Thyroid gland (tissue), 4 donors: ENCODE data around the gene COL20A1. TPM values are rescaled to one million over a fixed set of nuclear protein-coding genes. Genes with fewer than 3 reads are reported as not detected.

ENCODE experiments used
- DNase-seq, 2 donors: peaks; one replicate each; pipeline ENCODE4 v3.0.0-alpha.2; 2019
- H3K27ac ChIP-seq, 3 donors: fragments of 200-600 bp; sonication (generic); 1 replicate in 2 of 3; 2 replicates in 1 of 3; pipeline ENCODE4 v1.5.1; 2016 to 2019; ENCODE audit warnings: mild to moderate bottlenecking in 1 of 3, moderate library complexity in 1 of 3
- H3K27me3 ChIP-seq: fragments of 200-600 bp; sonication (generic); one replicate; pipeline ENCODE4 v1.5.1; 2019
- H3K36me3 ChIP-seq, 2 donors: fragments of 200-600 bp; sonication (generic); one replicate each; pipeline ENCODE4 v1.5.1; 2016 to 2019
- H3K4me1 ChIP-seq, 2 donors: fragments of 200-600 bp; sonication (generic); one replicate each; pipeline ENCODE4 v1.5.1; 2017 to 2019
- H3K4me3 ChIP-seq, 3 donors: fragments of 200-600 bp; sonication (generic); replicated peaks in 1 of 3; 1 replicate in 2 of 3; 2 replicates in 1 of 3; pipeline ENCODE4 v1.5.1; 2016; ENCODE audit warnings: mild to moderate bottlenecking in 1 of 3
- H3K9me3 ChIP-seq: fragments of 200-600 bp; sonication (generic); one replicate; pipeline ENCODE4 v1.5.1; 2017
- POLR2A ChIP-seq, 2 donors: fragments of 450-650 bp; IDR thresholded peaks; one replicate each; pipeline ENCODE4 v1.6.1; 2017; ENCODE audit warnings: antibody characterized with exemption in 2 of 2, mild to moderate bottlenecking in 2 of 2, moderate library complexity in 1 of 2
- WGBS, 2 donors: methylation state at CpG; one replicate each; pipeline ENCODE4 v1.1.5; 2017; 5-methylcytosine and 5-hydroxymethylcytosine counted together
- intact Hi-C: fragments of 100-400 bp; cut with DNase I; formaldehyde crosslinking; loops from one replicate; pipeline ENCODE4 v1.15.1; 2023
- total RNA-seq, 4 donors: library from RNA; depleted of rRNA; stranded (reverse); fragments of >200 nt; gene quantifications; one replicate each; pipeline ENCODE4 v1.2.3, GENCODE V29; 2016
- TF ChIP-seq, protein P1 (sequence below), 6 experiments: fragments of 200-600 bp in 3 of 6; fragments of 450-650 bp in 3 of 6; sonication (generic) in 3 of 6; IDR thresholded peaks; one replicate each; pipeline ENCODE4 v1.5.1; 2016 to 2019; ENCODE audit warnings: antibody characterized with exemption in 6 of 6, mild to moderate bottlenecking in 2 of 6, inconsistent platforms in 1 of 6, moderate library complexity in 1 of 6

The COL20A1 gene
- total RNA-seq, 4 donors from 2014 or later = 0.13 TPM; not detected in 3

DNA sequence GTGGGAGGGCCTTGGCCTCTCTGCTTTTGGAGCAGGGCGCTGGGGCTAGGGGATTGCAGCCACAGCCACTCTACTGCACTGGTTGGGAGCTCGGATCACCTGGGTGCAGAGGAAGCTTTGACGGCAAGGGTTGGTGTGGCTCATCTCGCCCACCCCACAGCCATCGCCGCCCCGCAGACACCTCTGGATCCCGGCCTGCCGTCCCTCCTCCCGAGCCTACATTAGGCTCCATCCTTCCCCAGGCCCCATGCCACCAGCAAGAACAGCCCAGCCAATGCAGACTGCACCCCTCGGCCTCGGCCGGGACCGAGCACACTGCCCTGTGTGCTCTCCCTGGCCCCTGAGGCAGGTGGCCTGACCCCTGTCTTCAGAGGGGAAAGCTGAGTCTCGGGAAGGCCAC lies 32.5 kb upstream of the COL20A1 start:
- Histone ChIP-seq H3K9me3 (no peaks in the 10 kb centered on the region), H3K4me1 (peaks cover 12 to 31% of the 10 kb centered on the region in 2 donors), H3K27ac (no peak overlapping the region), H3K27me3 (no peaks in the 10 kb centered on the region), H3K36me3 (no peaks in the 10 kb centered on the region), H3K4me3 (no peak overlapping the region)
- 89 to 94% methylated on average over 8 to 10 of the region's 15 CpGs for WGBS, 2 donors
- intact Hi-C loops = no loop called here
- DNase-seq = no peak
- TF ChIP-seq, protein P1, sequence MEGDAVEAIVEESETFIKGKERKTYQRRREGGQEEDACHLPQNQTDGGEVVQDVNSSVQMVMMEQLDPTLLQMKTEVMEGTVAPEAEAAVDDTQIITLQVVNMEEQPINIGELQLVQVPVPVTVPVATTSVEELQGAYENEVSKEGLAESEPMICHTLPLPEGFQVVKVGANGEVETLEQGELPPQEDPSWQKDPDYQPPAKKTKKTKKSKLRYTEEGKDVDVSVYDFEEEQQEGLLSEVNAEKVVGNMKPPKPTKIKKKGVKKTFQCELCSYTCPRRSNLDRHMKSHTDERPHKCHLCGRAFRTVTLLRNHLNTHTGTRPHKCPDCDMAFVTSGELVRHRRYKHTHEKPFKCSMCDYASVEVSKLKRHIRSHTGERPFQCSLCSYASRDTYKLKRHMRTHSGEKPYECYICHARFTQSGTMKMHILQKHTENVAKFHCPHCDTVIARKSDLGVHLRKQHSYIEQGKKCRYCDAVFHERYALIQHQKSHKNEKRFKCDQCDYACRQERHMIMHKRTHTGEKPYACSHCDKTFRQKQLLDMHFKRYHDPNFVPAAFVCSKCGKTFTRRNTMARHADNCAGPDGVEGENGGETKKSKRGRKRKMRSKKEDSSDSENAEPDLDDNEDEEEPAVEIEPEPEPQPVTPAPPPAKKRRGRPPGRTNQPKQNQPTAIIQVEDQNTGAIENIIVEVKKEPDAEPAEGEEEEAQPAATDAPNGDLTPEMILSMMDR (IDR thresholded peaks at IDR 0.05) = no peak
- no peak for TF ChIP-seq POLR2A (IDR thresholded peaks at IDR 0.05)

DNA sequence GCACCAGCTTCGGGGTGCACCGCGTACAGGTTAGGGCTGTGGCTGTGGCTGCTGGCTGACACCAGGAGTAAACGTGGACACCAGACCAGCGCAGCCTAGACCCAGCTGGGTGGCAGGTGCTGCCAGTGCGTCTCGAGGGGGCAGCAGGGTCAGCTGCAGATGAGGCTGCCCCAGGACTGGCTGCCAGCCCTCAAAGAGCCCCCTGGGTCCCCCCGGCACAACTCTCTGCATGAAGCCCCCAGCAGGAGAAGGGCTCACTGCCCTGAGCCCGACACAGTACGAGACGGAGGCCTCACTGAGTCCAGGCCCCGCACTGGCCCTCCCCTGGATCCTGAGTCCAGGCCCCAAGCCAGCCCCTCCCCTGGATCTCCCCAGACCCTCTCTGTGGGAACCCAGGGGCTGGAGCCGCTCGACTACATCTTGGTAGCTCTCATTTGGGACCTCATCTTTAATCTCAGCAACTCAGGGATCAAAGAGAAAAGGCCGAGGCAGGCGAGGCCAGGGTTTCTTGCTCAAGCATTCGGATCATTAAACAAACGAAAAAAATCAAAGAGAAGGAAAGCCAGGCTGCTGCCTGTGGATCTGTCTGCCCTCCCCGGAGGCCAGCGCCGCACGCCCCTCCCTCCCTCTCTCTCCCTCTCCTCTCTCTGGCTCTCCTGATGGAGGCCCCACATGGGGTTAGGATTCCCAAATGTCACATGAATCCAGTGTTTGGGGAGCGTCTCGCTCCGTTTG lies 31.8 kb upstream of the COL20A1 start:
- Histone ChIP-seq H3K36me3 (no peaks in the 10 kb centered on the region), H3K9me3 (no peaks in the 10 kb centered on the region), H3K27ac (no peak overlapping the region), H3K27me3 (no peaks in the 10 kb centered on the region), H3K4me3 (no peak overlapping the region), H3K4me1 (peaks cover 12 to 31% of the 10 kb centered on the region in 2 donors)
- no peak for DNase-seq
- intact Hi-C loops = no loop called here
- 25 to 33% methylated on average over 17 to 20 of the region's 25 CpGs for WGBS, 2 donors
- no peak for TF ChIP-seq POLR2A (IDR thresholded peaks at IDR 0.05)
- TF ChIP-seq, protein P1 (IDR thresholded peaks at IDR 0.05) = no peak

DNA sequence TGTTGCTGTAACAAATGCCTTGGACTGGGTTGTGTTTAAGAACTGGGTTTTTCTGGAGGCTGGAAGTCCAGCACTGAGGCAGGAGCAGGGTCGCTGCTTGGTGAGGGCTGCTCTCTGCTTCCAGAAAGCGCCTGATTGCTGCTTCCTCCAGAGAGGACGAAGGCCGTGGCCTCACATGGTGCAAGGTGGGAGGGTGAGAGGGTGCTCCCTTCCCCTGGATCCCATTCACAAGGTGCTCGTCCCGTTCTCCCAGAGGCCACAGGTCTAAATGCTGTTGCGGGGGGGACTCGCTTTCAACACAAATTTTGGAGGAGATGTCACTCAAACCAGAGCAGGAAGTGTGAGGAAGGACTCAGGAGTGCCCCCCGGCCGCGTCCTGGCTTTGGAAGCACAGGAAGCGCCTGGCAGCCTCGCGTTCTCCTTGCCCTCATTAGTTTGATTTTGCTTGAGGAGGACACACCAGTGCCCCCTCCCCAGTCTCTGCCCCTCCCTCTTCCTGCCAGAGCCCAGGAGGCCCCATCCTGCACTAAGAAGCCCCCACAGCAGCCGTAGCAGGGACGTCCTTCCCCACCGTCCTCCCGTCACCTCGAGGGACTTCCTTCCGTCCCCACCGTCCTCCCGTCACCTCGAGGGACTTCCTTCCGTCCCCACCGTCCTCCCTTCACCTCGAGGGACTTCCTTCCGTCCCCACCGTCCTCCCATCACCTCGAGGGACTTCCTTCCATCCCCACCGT lies 31.0 kb upstream of the COL20A1 start:
- no peaks in the 10 kb centered on the region for H3K36me3 ChIP-seq
- intact Hi-C loops = no loop called here

DNA sequence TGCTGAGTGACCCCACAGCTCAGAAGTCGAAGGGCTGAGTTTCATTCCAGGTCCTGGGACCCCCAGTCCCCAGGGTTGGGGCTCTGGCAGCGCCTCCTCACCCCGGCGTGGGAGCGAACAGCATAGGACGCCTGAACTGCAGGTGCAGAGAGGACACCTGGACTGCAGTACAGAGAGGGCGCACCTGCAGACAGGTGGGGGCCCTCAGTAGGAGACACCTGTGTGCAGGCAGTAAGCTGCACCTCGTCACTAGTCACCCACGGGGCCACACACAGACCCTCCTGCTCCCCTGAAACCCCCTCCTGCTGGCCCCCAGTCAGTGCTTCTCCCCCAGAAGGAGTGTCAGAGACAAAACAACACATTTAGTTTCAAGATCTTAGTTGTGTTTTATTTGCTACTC lies 30.1 kb upstream of the COL20A1 start:
- 80 to 83% methylated on average over 9 of the region's 9 CpGs for WGBS, 2 donors
- H3K9me3 ChIP-seq = no peaks in the 10 kb centered on the region
- DNase-seq = no peak
- intact Hi-C loops = no loop called here
- no peak overlapping the region for H3K4me3 ChIP-seq
- no peaks in the 10 kb centered on the region for H3K27me3 ChIP-seq
- H3K27ac ChIP-seq = no peak overlapping the region
- peaks cover 12 to 36% of the 10 kb centered on the region in 2 donors for H3K4me1 ChIP-seq
- TF ChIP-seq, protein P1 (IDR thresholded peaks at IDR 0.05) = no peak
- no peak for TF ChIP-seq POLR2A (IDR thresholded peaks at IDR 0.05)
- no peaks in the 10 kb centered on the region for H3K36me3 ChIP-seq

More for the DNA sequence above, 31.0 kb upstream of the COL20A1 start:
- Histone ChIP-seq H3K4me1 (peaks cover 12 to 31% of the 10 kb centered on the region in 2 donors), H3K27me3 (no peaks in the 10 kb centered on the region), H3K9me3 (no peaks in the 10 kb centered on the region), H3K27ac (no peak overlapping the region), H3K4me3 (no peak overlapping the region)
- WGBS, 2 donors = 58 to 60% methylated on average over 28 to 29 of the region's 30 CpGs
- DNase-seq = no peak
- TF ChIP-seq POLR2A (IDR thresholded peaks at IDR 0.05) = no peak
- TF ChIP-seq, protein P1 (IDR thresholded peaks at IDR 0.05) = no peak

DNA sequence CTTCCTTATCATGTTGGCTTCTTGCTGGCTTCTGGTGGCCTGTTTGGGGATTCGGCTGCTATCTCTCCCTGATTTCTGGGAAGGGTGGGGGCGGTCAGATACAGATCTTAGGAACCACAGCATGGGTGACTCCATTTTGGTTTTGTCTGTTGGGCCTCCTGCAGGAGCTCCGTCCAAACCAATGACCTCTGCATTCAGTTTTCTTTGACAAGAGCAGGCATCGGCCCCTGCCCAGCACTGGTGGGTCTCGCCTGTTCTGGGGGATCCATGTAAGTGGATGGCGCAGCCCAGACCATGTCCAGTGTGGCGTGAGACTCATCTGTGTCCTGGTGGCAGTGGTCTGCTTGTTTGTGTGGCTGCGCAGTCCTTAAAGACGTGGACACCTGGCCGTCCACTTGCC lies 29.0 kb upstream of the COL20A1 start:
- no peak overlapping the region for H3K27ac ChIP-seq
- no peaks in the 10 kb centered on the region for H3K36me3 ChIP-seq
- no peaks in the 10 kb centered on the region for H3K27me3 ChIP-seq
- DNase-seq = no peak
- no peak overlapping the region for H3K4me3 ChIP-seq
- TF ChIP-seq, protein P1 (IDR thresholded peaks at IDR 0.05) = no peak
- TF ChIP-seq POLR2A (IDR thresholded peaks at IDR 0.05) = no peak
- no peaks in the 10 kb centered on the region for H3K9me3 ChIP-seq
- 71 to 80% methylated on average over 5 to 10 of the region's 10 CpGs for WGBS, 2 donors
- peaks cover 12 to 47% of the 10 kb centered on the region in 2 donors for H3K4me1 ChIP-seq
- intact Hi-C loops = no loop called here
